Measurements from ENCODE around the gene WDR45B. TPM values are rescaled to one million over a fixed set of nuclear protein-coding genes. Genes with fewer than 3 reads are reported as not detected.

The WDR45B gene
- total RNA-seq: 72.4 and 76.8 TPM in 2 replicates

GRCh38 chr17:82648165-82648668 lies at the start of gene WDR45B:
WDR45B (minus strand) TSS chr17:82648444; CDS start chr17:82648340, 104 bp downstream.

Other genes with a start within 250 kb of the WDR45B start
- gene HEXD, start 230.1 kb downstream of the WDR45B start, total RNA-seq: 8.3 and 9.5 TPM in 2 replicates
- gene OGFOD3, start 229.9 kb downstream of the WDR45B start, total RNA-seq: 39.6 and 47.4 TPM in 2 replicates
- 71.9 and 77.3 TPM in 2 replicates for gene CYBC1, start 197.7 kb downstream of the WDR45B start, total RNA-seq
- gene NARF, start 189.7 kb downstream of the WDR45B start, total RNA-seq: 32.8 and 42.6 TPM in 2 replicates
- gene FOXK2, start 128.7 kb downstream of the WDR45B start, total RNA-seq: 27.5 and 40.9 TPM in 2 replicates
- gene RAB40B, start 50.3 kb upstream of the WDR45B start, total RNA-seq: 9.3 and 9.5 TPM in 2 replicates
- gene FN3KRP, start 68.3 kb upstream of the WDR45B start, total RNA-seq: 15.1 and 16.5 TPM in 2 replicates
- 7.6 and 14.3 TPM in 2 replicates for gene FN3K, start 87.2 kb upstream of the WDR45B start, total RNA-seq
- gene TBCD, start 103.6 kb upstream of the WDR45B start, total RNA-seq: 42.7 and 51.1 TPM in 2 replicates
- gene ZNF750, start 191.6 kb upstream of the WDR45B start, total RNA-seq: not detected in 2 replicates

Data from smooth muscle cell of the pulmonary artery (primary cell).